ACHN (cell line): ENCODE measurements around the gene STX2.
"Not testable (repeated sequence)": the region's sequence is repeated elsewhere in the genome, so short reads cannot be mapped to it uniquely, and the experiment has no call there.

Experiments used
- DNase-seq: peaks from one replicate; pipeline ENCODE4 v3.0.0-alpha.2; 2015
- in situ Hi-C: cut with HindIII; loops from 2 replicates; pipeline ENCODE4 v1.10.0; 2017; ENCODE audit warnings: low sequenced_read_pairs, low pct_ligation_motif_present, low pct_unique_long_range_greater_than_20kb

The STX2 gene

DNA sequence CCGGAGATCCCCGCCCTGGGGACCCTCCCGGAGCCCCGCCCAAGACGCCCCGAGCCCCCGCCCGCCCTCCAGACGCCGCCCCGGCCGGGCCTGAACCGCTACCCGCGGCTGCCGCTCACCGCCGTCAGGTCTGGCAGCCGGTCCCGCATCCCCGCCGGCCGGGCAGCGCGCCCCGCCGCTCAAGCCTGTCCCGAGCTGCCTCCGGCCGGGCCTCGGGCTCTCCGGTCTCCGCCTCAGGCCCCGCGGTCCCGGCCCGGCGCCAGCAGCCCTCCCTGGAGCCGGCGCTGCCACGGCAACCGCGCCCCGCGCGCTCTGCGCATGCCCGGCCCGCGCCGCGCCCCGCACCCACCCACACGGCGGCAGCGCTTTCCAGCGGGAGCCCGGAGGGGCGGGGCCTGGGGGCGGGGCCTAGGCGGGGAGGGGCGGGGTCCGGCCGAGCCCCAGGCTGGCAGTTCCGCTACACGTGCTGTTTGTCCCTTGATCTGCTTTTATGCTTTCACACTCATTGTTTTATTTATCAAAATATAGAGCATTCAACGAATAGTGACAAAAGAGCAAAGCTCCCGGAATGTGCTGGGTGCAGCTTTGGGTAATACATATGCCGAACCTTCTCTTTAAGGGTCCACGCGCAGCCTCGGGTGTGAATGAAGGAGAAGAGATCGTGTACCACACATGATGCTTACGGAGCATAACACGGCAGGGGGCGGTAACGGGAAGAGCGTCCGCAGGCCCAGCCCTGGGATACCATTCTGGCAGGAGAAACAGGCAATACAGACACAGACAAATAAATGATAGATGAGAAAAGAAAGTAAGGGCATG lies at the start of gene STX2:
Gene STX2, minus strand, starts transcription at position 300 of the 819 bp plus-strand sequence. Its CDS starts 151 bp downstream, at position 149.
- DNase-seq = peak; percentile 92
- in situ Hi-C loops = no loop called here

DNA sequence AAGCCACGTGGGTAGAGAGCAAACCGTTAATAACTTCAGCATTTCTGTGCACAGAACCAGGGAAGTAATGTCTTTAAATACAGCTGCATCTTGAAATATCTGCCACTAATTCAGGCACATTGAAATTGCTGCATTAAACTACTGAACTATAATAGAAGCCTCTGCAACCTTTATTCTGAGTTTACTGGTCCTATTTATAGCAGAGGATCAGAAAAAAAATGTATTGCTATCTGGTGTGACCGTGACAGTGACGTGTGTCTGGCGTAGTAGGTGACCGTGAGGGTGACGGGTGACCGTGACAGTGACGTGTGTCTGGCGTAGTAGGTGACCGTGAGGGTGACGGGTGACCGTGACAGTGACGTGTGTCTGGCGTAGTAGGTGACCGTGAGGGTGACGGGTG lies 48.1 kb upstream of the STX2 start:
- in situ Hi-C loops, DNase-seq: not testable (repeated sequence)

DNA sequence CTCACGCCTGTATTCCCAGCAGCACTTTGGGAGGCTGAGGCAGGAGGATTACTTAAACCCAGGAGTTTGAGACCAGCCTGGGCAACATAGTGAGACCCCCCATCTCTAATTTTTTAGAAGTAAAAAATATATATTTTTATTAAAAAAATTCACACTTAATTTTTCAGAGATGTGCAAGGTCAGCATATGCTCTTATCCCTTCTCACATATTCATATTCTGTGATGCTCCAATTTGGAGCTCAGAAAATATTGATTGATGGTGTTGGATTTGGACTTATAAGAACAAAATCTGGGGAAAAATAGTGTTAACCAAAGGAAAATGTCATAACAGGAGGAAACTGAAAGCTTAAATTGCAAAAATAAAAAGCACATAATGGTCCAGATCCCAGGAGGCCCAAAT lies 42.5 kb upstream of the STX2 start:
- in situ Hi-C loops = no loop called here
- no peak for DNase-seq

DNA sequence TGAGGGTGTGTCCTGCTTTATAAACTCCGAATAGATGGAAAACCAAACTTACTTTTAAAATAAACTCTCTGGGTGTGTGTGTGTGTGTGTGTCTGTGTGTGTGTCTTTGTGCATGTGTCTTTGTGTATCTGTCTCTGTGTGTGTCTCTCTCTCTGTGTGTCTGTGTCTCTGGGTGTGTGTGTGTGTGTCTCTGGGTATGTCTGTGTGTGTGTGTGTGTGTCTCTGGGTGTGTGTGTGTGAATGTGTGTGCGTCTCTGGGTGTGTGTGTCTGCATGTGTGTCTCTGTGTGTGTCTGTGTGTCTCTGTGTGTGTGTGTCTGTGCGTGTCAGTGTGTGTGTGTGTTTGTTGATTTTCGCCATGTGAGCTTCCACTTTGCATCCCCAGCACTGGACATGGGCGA lies 42.0 kb upstream of the STX2 start:
- DNase-seq = no peak
- in situ Hi-C loops = no loop called here

DNA sequence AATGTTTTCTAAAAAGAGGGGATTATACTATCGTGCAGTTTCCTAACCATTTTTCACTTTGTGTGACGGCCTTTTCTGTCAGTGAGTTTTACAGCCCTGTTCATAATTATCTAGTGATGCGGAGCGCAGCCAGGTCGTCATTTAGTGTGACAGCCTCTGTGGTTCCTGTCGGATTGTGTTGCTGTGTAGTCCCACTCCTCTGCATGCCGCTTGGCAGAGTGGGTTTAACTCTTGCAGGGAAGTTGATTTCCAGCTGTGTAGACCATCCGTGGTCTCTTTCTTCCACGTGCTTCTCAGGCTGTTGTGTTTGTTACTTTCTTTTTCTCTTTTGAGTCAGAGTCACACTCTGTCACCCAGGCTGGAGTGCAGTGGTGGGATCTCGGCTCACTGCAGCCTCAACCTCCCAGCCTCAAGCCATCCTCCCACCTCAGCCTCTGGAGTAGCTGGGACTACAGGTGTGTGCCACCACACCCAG lies 41.4 kb upstream of the STX2 start:
- in situ Hi-C loops = no loop called here

DNA sequence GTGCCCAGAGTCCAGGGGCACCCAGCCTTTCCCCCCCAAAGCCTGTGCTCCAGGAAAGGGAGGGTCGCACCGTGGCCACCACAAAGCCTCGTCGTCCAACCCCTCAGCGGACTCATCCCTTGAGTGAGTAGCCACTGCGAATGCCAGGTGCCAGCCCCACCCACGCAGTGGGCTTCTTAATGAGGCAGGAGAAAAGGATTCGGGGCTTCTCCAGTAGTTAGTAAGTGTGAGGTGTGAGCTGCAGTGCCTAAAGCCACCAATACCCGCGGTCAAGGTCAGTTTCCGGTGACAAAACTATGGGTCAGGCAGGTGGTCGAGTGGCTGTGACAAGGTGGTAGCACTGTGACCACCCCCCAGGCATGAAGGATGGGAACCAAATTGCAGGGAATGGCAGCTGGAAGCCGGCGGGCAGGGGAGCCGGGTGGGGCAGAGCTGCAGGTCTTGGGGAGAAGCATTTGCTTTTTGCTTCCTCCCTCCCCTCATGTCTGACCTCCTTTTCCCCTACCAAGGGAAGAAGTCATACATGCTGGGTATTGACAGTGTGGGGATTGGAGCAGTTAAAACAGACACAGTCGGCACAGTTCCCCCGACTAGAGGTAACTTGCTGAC lies 40.8 kb upstream of the STX2 start:
- in situ Hi-C loops = no loop called here
- no peak for DNase-seq

More for the DNA sequence above, 41.4 kb upstream of the STX2 start:
- peak; percentile 10 for DNase-seq

DNA sequence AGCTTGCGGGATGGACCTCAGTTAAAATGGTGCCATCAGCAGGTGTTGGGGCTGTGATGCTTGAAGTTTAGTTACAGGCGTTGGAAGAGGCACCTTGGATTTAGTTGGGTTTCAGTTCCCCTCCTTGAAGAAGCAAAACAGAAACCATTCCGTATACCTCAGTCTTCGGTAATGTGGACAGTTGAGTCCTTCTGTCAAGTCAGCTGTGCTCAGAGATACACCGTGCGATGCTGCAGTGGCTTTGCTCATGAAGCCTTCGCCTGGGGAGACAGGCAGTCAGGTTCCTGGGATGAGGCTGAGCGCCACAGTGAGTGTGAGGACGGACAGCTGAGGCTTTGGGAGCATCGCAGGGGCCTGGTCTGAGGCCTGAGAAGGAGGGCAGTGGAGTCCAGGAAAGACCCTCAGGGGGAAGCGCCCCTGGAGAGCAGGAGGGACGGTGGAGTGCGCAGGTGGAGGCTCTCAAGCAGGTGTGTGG lies 40.2 kb upstream of the STX2 start:
- no peak for DNase-seq
- in situ Hi-C loops = no loop called here

DNA sequence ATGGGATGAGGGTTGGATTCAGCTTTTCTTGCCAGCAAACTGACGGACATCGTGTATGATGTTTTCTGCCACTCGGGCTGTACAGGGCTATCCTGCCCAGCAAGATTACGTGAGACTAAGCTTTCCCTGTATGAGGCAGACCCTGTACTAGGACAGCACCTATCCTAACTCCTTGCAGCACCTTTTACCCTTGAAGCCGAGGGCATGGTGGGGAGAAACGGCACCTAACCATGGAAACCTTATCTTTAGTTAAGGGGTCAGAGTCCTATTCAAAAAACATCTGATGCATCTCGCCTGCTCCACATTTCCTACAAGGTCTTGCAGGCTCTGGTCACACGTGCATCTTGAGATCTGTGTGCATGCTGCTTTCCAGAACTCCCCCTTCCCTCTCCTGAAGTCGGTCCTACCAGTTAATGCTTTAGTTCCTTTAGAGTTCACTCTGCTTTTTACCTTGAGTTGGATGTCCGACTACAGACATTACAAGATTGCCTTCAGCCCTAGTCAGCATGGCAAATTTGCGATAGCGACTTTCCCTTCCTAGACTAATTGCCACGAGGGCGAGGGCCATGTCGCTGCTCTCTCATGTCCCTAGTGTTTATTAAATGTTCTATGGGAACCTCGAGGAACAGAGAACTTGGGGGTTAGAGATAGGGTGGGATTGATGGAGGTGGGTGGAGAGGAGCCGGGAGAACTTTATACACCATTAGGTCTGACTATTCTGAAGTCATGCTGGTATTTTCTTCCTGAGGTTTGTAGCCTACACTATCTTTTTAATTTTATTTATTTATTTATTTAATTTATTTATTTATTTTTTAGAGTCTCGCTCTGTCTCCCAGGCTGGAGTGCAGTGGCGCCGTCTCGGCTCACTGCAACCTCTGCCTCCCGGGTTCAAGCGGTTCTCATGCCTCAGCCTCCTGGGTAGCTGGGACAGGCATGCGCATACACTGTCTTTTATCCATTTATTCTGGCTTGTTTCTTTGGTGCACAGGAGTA lies 39.4 kb upstream of the STX2 start:
- in situ Hi-C loops = no loop called here
- DNase-seq = no peak

DNA sequence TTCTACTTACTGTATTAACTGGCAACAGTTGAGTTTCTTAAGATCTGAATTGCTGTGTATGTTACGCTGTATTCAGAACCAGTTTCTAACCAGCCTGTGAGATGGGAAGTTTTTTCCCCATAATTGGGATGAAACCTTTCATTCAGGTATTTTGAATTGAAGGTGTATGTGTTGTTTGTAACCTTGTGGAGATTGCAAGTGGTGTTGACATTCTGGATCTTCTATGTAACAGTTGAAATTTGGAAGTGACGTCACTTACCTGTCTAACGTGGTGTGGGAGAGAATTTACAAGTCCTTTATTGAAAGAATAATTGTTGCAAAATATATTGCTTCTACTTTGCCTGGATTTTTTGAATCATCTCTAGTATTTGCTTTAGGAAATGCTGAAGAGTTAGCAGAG lies 38.3 kb upstream of the STX2 start:
- no peak for DNase-seq
- in situ Hi-C loops = no loop called here

DNA sequence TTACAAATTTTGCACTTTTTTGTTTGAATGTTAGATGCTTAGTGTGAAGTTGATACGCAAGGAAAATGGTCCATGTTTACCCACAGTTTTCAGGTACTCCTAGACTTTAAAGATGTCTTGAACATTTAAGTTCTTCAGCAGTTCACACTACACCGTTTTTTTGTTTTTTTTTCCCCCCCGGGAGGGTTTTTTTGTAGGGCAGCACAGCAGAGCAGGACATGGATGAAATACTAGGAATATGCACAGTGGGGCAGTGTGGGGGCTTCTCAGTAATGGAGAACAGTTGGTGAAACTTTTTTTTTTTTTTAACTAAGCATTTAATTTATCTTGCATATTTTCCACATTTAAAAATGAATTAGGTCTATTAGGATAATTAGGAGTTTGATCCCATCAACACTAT lies 37.7 kb upstream of the STX2 start:
- in situ Hi-C loops = no loop called here
- DNase-seq = no peak

DNA sequence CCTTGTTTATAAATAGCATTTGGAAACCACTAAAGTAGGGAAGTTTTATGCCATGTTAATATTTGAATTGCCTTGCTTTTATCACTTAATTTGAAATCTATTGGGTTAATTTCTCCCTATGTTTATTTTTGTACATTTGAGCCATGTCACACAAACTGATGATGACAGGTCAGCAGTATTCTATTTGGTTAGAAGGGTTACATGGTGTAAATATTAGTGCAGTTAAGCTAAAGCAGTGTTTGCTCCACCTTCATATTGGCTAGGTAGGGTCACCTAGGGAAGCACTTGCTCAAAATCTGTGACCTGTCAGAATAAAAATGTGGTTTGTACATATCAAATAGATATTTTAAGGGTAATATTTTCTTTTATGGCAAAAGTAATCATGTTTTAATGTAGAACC lies 37.2 kb upstream of the STX2 start:
- in situ Hi-C loops = no loop called here
- no peak for DNase-seq

DNA sequence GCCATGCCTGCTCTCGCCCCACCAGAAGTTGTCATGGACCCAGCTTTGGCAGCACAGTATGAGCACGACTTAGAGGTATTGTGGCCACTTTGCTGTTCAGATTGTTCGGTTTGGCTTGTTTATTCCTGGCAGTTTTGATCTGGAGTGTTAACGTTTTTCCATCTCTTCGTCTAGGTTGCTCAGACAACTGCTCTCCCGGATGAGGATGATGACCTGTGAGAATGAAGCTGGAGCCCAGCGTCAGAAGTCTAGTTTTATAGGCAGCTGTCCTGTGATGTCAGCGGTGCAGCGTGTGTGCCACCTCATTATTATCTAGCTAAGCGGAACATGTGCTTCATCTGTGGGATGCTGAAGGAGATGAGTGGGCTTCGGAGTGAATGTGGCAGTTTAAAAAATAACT lies 36.7 kb upstream of the STX2 start:
- in situ Hi-C loops = not testable (repeated sequence)

DNA sequence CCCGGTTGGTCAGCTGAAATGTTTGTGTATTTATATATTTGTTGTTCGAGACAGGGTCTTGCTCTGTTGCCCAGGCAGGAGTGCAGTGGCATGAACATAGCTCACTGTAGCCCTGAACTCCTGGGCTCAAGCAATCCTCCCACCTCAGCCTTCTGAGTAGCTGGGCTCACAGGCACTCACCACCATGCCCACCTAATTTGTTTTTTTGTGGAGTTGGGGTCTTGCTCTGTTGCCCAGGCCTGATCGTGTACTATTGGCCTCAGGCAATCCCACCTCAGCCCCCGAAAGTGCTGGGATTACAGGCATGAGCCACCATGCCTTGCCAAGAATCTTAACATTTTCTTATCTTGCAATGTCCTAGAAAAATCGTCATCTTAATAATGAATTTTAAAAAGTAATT lies 36.1 kb upstream of the STX2 start:
- in situ Hi-C loops = no loop called here

More for the DNA sequence above, 36.7 kb upstream of the STX2 start:
- DNase-seq = not testable (repeated sequence)

DNA sequence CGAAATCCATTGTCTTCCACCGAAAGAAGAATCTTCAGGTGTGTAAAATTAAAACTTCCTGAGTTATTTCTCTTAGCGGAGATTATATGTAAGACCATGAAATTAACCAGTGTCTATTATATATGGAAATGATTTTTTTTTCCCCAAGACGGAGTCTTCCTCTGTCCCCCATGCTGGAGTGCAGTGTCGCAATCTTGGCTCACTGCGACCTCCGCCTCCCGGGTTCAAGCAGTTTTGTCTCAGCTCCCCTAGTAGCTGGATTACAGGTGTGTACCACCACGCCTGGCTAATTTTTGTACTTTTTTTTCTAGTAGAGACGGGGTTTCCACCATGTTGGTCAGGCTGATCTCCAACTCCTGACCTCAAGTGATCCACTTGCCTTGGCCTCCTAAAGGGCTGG lies 35.6 kb upstream of the STX2 start:
- in situ Hi-C loops = no loop called here

More for the DNA sequence above, 36.1 kb upstream of the STX2 start:
- DNase-seq = no peak

DNA sequence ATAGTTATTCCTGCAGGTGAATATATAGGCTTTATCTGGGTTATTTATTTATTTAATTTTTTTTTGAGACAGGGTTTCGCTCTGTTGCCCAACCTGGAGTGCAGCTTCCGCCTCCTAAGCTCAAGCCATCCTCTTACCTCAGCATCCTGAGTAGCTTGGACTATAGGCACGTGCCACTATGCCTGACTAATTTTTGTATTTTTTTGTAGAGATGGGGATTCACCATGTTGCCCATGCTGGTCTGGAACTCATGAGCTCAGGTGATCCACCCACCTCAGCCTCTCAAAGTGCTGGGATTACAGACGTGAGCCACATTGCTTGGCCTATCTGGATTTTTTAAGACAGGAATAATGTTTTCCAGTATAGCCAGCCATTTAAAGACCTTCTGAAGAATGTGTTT lies 34.8 kb upstream of the STX2 start:
- DNase-seq = no peak

More for the DNA sequence above, 35.6 kb upstream of the STX2 start:
- DNase-seq = no peak

DNA sequence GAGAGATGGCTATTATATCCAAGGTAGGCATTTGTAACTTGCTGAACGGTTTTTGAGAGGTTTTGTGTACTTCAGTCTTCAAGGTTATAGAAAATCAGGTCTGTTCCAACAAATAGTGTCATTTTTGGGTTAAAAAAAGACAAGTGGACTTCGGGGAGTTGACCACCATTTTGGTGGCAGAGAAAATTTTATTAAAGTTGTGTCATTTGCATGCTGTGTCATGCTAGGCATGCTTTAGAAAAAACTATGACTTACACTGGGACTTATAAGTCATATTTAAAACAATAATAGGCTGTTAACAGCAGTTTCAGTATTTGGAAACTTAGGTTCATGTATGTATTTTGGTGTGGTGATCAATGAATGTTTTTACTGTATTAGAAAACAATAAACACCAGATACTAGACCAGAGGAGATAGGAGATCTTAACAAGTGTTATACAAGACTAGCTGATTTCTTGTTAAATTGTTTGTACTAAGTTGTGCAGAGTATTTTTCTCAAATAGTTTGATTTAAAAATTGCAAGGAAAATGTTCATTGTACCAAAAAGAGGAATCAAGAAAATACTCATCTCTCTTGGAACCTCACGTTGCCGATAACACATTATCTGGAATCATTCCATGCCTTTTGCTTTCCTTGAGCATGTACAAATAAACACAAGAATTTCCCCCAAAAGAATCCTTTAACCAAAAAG lies 34.2 kb upstream of the STX2 start:
- DNase-seq = no peak
- in situ Hi-C loops = no loop called here

More for the DNA sequence above, 34.8 kb upstream of the STX2 start:
- in situ Hi-C loops = no loop called here

DNA sequence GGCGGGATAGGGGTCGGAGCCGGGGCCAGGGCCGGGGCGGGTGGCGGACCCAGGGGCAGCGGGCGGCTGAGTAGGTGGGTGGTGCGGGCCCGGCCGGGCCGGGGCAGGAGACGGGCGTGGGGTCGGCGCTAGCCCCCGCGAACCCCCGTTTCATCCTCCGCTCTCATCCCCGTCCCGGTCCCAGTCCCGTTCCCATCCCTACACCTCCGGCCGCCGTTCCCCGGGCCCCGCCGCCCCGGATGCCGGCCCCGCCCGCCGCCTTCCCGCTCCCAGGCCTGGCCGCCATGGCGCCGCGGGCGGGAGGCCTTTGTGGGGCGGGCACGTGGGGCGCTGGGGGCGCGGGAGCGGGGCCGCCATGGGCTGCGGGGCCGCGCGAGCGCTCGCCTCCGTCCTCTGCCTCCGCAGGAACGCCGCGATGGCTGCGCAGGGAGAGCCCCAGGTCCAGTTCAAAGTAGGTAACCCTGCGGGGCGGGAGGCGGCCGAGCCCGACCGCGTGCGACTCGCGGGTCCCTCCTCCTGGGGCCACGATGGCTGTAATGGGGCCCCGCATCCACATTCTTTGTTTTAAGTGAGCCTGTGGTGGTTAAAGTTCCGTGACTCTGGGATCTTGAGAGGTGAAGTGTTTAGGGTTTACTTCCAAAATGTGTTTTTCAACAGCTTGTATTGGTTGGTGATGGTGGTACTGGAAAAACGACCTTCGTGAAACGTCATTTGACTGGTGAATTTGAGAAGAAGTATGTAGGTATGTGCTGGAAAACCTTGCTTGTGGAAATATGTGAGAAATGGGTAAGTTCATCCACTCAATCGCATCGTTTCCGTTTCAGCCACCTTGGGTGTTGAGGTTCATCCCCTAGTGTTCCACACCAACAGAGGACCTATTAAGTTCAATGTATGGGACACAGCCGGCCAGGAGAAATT lies 33.4 kb upstream of the STX2 start:
- DNase-seq = peak; percentile 44

More for the DNA sequence above, 33.4 kb upstream of the STX2 start:
- in situ Hi-C loops = no loop called here
